T47D (cell line): ENCODE data around the gene P2RY12.

ENCODE experiments used
- DNase-seq, 2 experiments: peaks; one replicate each; pipeline versions ENCODE4 v3.0.0 to v3.0.0-alpha.2; 2011 to 2012; ENCODE audit warnings: low read depth in 1 of 2, low spot score in 1 of 2
- JUND ChIP-seq: IDR thresholded peaks from 2 replicates; pipeline ENCODE4 v1.6.1; 2012; ENCODE audit warnings: low read depth
- in situ Hi-C: cut with HindIII; loops from 2 replicates; pipeline ENCODE4 v1.10.0; 2016; ENCODE audit warnings: low sequenced_read_pairs, low pct_unique_long_range_greater_than_20kb

P2RY12 gene

DNA sequence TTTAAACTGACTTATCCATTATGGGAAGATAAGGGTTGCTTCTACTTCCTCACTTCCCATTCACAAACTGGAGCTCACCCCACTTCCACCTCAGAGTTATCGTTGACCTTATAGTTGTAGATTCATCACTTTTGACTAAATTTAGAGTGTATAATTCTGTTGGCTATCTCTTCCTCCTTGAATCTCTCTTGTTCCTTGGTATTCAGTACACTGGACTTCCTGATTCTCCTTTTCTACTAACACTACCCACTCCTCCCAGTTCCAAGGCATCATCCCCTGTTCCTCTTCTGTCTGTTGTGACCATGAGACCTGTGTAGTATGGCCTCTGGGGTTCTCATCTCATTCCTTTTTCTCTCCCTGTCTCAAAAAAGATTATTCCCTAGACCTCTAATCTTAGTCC is 62.0 kb downstream of the P2RY12 start:
- no peak for TF ChIP-seq JUND
- in situ Hi-C loops: no loop called here
- no peak for DNase-seq

DNA sequence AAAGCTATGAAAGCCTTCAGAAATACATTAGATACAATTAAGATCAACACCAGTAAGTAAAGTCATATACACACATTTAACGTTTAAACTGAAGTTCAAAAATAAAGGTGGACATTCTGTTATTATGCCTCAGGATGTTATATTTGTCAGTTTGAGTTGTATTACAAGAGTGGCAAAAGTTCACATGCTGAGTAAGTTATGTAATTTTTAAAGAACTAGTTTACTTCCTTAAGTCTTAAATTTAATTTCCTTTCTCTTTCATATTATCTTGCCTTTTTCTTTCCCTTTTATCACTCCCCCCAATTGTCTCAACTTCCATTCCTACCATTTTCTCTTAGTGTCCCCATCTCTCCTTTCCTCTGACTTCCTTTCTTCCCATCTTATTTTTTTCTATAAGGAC is 63.0 kb downstream of the P2RY12 start:
- in situ Hi-C loops: no loop called here
- no peak for DNase-seq
- no peak for TF ChIP-seq JUND

DNA sequence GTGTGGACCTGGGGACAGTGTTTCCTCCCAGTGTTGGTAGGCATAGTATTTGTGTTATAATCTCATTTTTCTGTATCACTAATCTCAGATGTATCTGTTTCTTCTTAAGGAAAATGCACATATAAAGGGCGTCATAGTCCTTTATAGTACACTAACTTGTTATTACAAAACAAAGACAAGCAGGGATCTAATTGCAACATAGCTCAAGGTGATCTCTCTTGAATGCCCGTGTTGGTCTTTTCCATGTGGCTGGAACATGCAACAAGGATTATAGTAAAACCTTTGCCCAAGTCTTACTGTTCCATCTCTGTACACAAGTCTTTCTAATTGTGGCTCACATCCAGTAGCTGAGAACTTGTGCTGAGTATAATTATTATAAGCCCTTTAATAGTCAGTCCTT is 64.4 kb downstream of the P2RY12 start:
- no peak for DNase-seq
- in situ Hi-C loops: no loop called here
- TF ChIP-seq JUND: no peak

DNA sequence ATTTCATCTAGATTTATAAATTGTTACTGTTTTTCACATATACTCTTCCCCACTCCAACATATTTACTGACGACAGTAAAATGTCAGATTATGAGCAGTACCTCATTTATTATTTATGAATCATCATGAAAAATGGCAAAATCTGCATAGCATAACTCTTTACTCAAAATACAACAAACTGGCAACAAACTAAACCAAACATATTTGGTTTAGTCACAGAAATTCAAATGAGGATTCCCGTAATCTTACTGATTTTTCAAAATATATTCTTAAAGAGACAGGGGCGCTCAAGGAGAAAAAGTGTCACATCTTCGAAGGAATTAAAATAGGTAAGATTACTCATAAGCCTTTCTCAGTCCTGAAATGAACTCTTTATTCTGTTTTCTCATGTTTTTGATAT is 64.9 kb downstream of the P2RY12 start:
- in situ Hi-C loops: no loop called here
- TF ChIP-seq JUND: no peak
- no peak for DNase-seq

DNA sequence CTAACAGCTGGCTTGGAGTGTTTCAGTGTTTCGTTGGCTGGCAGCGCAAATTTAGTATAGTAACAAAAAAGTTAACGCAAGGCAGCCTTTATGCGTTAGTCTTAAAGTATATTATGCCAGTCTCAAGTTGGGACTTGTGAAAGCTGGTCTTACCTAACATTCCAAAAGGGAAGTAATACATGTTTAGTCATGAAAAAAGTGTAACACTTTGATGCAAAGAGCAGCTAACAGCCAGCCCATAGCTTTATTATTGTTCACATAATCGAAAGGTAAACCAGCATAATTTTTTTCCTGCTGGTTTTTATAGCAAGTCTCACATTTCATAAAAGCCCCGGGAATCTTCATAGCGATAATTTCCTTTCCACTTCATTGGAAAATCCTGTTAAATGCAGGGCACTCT is 65.6 kb downstream of the P2RY12 start:
- no peak for TF ChIP-seq JUND
- in situ Hi-C loops: no loop called here
- DNase-seq: no peak

DNA sequence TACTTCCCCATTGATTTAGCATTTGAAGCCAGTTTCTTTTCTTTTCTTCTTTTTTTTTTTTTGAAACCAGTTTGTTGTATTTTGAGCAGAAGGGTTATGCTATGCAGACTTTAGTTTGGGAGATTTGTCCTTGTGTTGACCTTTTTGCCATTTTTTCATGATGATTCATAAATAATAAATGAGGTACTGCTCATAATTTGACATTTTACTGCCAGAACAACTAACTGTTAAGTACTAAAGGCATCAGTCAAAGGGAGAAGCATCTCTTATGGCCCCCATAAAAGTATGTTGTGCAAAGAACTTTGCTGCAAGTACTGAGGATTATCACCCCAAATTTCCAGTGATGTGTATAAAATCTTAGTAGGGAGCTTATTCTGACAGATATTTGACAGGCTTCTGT is 66.2 kb downstream of the P2RY12 start:
- in situ Hi-C loops: no loop called here
- no peak for TF ChIP-seq JUND
- no peak for DNase-seq

DNA sequence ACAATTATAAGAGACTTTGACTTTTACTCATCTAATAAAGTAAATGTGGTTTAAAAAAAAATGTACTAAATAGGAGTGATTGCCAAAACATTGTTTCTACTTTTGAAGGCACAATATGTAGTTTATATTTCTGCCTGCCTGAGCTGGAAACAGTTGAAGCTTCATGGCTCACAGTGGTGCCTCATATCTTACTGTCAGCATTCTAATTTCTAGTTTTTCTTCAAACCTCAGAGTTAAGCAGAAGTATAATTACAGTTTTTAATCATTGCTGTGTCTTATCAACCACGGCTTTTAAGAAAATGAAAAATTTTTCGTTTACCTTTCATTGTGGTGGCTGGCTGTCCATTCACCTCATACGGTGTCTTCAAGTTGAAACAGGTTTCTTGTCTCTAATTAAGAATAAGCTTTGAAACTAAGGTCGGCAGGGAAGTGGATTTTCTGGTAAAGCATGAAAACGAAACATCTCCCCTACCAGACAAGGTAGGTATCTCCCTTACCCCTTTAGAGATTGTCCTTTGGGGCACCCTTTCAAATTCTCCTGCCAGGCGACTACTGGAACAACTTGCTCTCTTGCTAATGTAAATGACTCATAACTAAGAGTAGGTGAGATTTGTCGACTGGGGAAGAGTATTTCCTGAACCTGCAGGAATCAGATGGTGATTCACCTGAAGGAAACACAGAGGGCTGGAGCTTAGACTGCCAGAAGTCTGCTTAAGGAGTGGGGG is 68.1 kb downstream of the P2RY12 start, which contains the start of gene GPR87:
TSS of gene GPR87 (minus strand) at position 554 of the 725 bp plus-strand sequence. CDS start 16,720 bp downstream, outside the sequence.
- TF ChIP-seq JUND: no peak

DNA sequence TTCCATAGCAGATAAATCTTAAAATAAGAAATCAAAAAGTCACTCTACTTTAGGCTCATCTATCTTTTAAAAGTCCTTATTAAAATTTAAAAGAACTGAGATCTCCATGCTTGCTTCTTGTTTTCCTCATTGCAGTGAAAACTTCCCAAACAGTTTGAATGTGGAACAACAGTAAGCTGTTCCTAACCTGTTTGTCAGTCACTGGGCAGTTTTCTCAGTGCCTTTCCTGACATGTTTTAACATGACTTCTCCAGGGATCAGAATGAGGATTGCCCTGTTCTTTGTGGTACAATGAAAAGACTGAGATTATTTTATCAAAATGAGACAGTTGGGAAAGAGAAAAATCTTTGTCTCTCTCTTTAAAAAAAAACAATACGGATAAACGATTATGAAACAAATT is 68.7 kb downstream of the P2RY12 start:
- TF ChIP-seq JUND: no peak
- in situ Hi-C loops: no loop called here
- peak in 1 of 2 experiments; percentile 45 for DNase-seq

More for the DNA sequence above, 68.1 kb downstream of the P2RY12 start, which contains the start of gene GPR87:
- in situ Hi-C loops: no loop called here
- DNase-seq: peak in 1 of 2 experiments; percentile 69

DNA sequence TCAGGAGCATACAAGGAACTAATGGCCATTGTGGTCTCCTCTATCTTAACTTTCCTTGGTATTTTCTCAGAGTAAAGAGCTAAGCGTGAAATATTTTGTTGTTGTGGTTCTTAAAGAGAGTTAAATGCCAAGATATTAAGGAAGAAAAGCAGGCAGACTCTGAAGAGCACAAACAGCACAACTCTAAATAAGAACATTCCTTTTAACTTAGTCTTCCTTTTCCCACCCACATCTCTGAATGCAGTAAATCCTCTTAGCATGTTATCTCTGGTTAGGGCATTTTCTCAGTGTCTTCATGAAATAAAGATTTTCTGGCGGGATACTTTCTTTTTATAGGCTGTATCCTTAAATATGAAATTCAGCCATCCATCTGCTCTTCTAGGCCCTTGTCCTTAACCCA is 69.4 kb downstream of the P2RY12 start:
- in situ Hi-C loops: no loop called here
- no peak for TF ChIP-seq JUND
- no peak for DNase-seq

DNA sequence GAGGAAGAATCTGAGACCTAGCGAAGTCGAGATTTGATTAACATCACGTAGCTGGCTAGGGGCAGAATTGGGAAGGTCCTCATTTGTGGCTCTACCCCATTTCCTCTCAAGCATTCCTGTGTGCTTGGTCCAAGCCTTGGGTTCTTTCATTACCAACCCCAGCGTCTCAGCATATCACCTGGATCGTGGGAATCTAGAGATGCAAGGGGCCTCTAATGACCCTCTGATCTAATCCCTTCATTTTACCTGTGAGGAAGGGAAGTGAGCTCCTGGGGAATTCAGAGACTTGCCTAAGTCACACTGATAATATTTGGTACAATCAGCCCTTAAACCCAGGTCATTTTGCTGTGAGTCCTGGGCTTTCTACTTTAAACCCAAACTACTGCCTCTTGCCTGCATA is 70.0 kb downstream of the P2RY12 start:
- DNase-seq: no peak
- no peak for TF ChIP-seq JUND
- in situ Hi-C loops: no loop called here

DNA sequence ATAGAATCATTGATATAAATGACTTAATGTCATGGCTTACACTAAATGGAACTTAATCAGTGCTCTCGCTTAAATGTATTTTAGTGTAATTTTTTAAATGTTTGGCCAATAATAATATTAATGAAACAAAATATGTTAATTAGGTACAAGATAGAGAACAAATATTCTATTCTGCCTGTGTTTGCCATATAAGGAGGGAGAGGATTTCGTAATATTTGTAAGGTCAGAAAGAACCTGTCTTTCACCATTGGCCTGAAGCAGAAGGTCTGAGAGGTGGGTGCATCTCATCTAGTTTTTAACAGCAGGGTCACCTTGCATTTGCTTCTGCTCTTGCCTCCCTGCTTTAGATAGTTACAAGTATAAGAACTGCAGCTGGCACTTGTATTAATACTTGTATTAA is 70.4 kb downstream of the P2RY12 start:
- in situ Hi-C loops: no loop called here
- no peak for TF ChIP-seq JUND
- no peak for DNase-seq

DNA sequence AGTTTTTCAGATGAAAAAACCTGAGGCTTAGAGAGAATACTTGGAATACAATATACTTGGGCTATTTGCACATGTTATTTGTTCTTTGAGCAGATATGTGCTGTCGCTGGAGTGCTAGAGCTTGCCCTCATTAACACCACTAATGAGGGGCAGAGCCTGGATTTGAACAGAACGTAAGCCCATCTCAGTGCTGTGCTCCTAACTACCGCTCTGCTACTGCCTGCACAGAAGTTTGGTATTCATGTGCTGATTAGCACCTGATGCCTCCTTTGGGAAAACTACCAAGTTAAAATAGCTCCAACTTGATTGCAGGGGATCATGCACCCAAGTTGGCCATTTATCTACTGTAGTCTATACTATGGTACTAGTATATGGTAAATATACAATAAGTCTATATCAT is 71.6 kb downstream of the P2RY12 start:
- TF ChIP-seq JUND: no peak
- no peak for DNase-seq
- in situ Hi-C loops: no loop called here

DNA sequence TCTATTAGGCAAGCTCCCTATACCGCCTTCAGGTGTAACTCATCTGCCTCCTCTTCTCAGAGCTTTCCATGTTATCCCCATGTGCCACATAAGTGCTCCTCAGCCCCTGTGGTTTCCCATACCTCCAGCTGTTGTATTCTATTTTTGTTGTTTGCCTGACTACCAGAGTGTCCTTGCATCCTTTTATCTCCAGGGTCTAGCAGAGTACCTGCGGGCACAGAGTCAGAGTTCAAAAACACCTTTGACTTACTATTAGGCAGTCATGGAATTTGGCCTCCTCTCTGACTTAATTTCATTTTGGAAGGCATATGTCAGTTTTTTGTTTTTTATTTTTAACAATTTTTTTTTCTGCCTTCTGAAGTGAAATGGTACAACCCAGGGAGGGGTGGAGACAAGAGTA is 75.0 kb downstream of the P2RY12 start:
- DNase-seq: no peak
- TF ChIP-seq JUND: no peak
- in situ Hi-C loops: no loop called here

DNA sequence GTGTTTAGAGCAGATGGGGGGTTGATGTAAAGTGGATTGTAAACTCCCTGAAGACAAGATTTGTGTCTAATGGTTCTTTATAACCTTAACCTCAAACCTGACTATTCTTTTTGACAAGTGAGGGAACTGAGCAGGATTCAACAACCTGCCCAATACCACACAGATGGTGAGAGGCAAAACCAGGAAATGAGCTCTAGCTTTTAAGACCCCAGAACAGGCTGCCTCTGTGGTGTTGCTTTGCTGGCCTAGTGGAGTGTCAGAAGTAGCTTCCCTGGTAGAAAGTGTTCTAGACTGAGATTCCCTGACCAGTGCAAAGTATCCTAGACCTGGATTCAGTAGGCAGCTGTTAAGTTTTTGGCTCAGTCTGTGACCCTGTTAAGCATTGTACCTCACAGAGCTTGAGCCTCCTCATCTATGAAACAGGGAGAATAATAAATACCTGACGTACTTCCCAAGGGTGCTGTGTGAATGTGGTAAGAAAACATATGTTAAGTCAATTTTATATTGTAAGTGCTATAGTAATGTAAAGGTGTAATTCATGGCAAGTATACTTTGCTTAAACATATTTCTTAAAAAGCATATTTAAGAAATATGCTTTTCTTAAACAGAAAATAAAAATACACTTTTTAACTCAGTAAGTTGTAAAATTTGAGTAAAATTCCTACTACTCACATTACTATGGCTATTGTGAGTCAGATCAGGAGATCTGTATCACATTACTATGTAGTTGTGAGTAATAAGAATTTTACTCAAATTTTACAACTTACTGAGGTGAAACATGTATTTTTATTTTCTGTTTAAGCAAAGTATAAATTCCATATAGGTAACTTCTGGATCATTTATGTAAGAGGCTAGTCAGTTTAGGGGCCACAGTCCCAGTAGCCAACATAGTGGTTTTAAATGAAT is 76.7 kb downstream of the P2RY12 start:
- in situ Hi-C loops: no loop called here

More for the DNA sequence above, 76.7 kb downstream of the P2RY12 start:
- TF ChIP-seq JUND: no peak
- no peak for DNase-seq
